ENCODE measurements around the gene SLC5A12.

Gene SLC5A12

DNA sequence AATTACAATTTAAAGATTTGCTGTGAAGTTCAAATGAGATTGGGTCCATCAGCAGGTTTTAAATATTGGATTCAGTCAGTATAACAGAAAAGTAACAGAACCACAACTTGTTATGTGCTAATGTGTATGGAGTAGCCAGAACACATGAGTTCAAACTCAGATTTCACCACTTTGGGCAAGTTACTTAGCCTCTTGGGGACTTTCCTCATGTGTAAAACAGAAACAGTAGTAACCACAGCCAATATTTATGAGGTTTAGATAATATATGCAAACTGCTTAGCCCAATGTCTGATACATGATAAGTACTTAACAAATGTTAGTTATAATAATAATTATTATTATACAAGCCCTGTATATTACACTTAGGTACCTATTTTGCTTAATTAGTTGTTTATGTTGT, 21.8 kb upstream of the SLC5A12 start:
- Histone ChIP-seq H3K36me3 (replicated peaks; ENCODE audit: low read depth, low read length) (no peaks in the 10 kb centered on the region), H3K4me3 (ENCODE audit: low read length) (no peak overlapping the region), H3K4me1 (ENCODE audit: low read length) (peaks cover 13% of the 10 kb centered on the region), H3K9ac (ENCODE audit: low read length) (no peak overlapping the region), H3K27me3 (ENCODE audit: low read depth, low read length) (no peaks in the 10 kb centered on the region), H3K79me2 (ENCODE audit: low read length) (no peaks in the 10 kb centered on the region), H2AFZ (ENCODE audit: low read depth, low read length) (no peak overlapping the region), H3K27ac (ENCODE audit: low read length) (no peak overlapping the region), H3K4me2 (ENCODE audit: low read length) (peak overlapping the region; percentile 38; the same call in 1 of the 2 replicates), H4K20me1 (ENCODE audit: insufficient read depth, low read length) (no peaks in the 10 kb centered on the region), H3K9me3 (ENCODE audit: insufficient read depth, low read length) (no peaks in the 10 kb centered on the region)
- TF ChIP-seq EZH2phosphoT487 (IDR thresholded peaks at IDR 0.05; ENCODE audit: low read depth) (no peak), CTCF (IDR thresholded peaks at IDR 0.05; ENCODE audit: low read depth, low read length) (no peak)

GRCh38 chr11:26742966-26743365, 21.1 kb upstream of the SLC5A12 start:
- Histone ChIP-seq H3K79me2 (ENCODE audit: low read length) (no peaks in the 10 kb centered on the region), H3K4me2 (ENCODE audit: low read length) (peak overlapping the region; percentile 38; the same call in 1 of the 2 replicates), H2AFZ (ENCODE audit: low read depth, low read length) (no peak overlapping the region), H3K4me1 (ENCODE audit: low read length) (peaks cover 13% of the 10 kb centered on the region), H3K27ac (ENCODE audit: low read length) (no peak overlapping the region), H3K9me3 (ENCODE audit: insufficient read depth, low read length) (no peaks in the 10 kb centered on the region), H4K20me1 (ENCODE audit: insufficient read depth, low read length) (no peaks in the 10 kb centered on the region), H3K36me3 (replicated peaks; ENCODE audit: low read depth, low read length) (no peaks in the 10 kb centered on the region), H3K27me3 (ENCODE audit: low read depth, low read length) (no peaks in the 10 kb centered on the region), H3K4me3 (ENCODE audit: low read length) (no peak overlapping the region), H3K9ac (ENCODE audit: low read length) (no peak overlapping the region)
- no peak for TF ChIP-seq EZH2phosphoT487 (IDR thresholded peaks at IDR 0.05; ENCODE audit: low read depth)
- TF ChIP-seq CTCF (IDR thresholded peaks at IDR 0.05; ENCODE audit: low read depth, low read length), result no peak

GRCh38 chr11:26741036-26741435, 19.2 kb upstream of the SLC5A12 start:
- Histone ChIP-seq H3K27me3 (ENCODE audit: low read depth, low read length) (no peaks in the 10 kb centered on the region), H3K4me3 (ENCODE audit: low read length) (no peak overlapping the region), H4K20me1 (ENCODE audit: insufficient read depth, low read length) (no peaks in the 10 kb centered on the region), H3K79me2 (ENCODE audit: low read length) (no peaks in the 10 kb centered on the region), H3K9ac (ENCODE audit: low read length) (no peak overlapping the region), H3K36me3 (replicated peaks; ENCODE audit: low read depth, low read length) (no peaks in the 10 kb centered on the region), H2AFZ (ENCODE audit: low read depth, low read length) (no peak overlapping the region), H3K27ac (ENCODE audit: low read length) (no peak overlapping the region), H3K9me3 (ENCODE audit: insufficient read depth, low read length) (no peaks in the 10 kb centered on the region), H3K4me1 (ENCODE audit: low read length) (peaks cover 13% of the 10 kb centered on the region), H3K4me2 (ENCODE audit: low read length) (no peak overlapping the region)
- TF ChIP-seq EZH2phosphoT487 (IDR thresholded peaks at IDR 0.05; ENCODE audit: low read depth) (no peak), CTCF (IDR thresholded peaks at IDR 0.05; ENCODE audit: low read depth, low read length) (no peak)

GRCh38 chr11:26739366-26740073, 17.7 kb upstream of the SLC5A12 start:
- Histone ChIP-seq H3K9me3 (ENCODE audit: insufficient read depth, low read length) (no peaks in the 10 kb centered on the region), H3K9ac (ENCODE audit: low read length) (no peak overlapping the region), H3K79me2 (ENCODE audit: low read length) (no peaks in the 10 kb centered on the region), H3K4me3 (ENCODE audit: low read length) (no peak overlapping the region), H3K4me1 (ENCODE audit: low read length) (peaks cover 17% of the 10 kb centered on the region), H3K4me2 (ENCODE audit: low read length) (no peak overlapping the region), H2AFZ (ENCODE audit: low read depth, low read length) (no peak overlapping the region), H3K27ac (ENCODE audit: low read length) (no peak overlapping the region), H3K27me3 (ENCODE audit: low read depth, low read length) (no peaks in the 10 kb centered on the region), H3K36me3 (replicated peaks; ENCODE audit: low read depth, low read length) (no peaks in the 10 kb centered on the region), H4K20me1 (ENCODE audit: insufficient read depth, low read length) (no peaks in the 10 kb centered on the region)
- TF ChIP-seq EZH2phosphoT487 (IDR thresholded peaks at IDR 0.05; ENCODE audit: low read depth), result no peak
- TF ChIP-seq CTCF (IDR thresholded peaks at IDR 0.05; ENCODE audit: low read depth, low read length), result no peak

All from OCI-LY3 (cell line).